Measurements from ENCODE around the gene ZNF155.
A peak's percentile ranks its signal among the peaks of the same experiment; 100 is the strongest.
"Not testable (repeated sequence)": the region's sequence is repeated elsewhere in the genome, so short reads cannot be mapped to it uniquely, and the experiment has no call there.

The ZNF155 gene

GRCh38 chr19:43983912-43984686 is at the start of gene ZNF155:
TSS of gene ZNF155 (plus strand) at chr19:43984188. CDS start at chr19:43988544, 4,356 bp downstream.
- DNase-seq, result peak; percentile 98

- DNase-seq, result peak; percentile 86
Measured at GRCh38 chr19:43934985-43935708, 48.8 kb upstream of the ZNF155 start, which contains the start of gene ZNF45. TSS of gene ZNF45 (minus strand) at chr19:43935282. CDS start at chr19:43922185, 13,097 bp downstream.

- no peak for DNase-seq
Measured at GRCh38 chr19:43936188-43936587, 47.8 kb upstream of the ZNF155 start.

- DNase-seq, result no peak
Measured at GRCh38 chr19:43939557-43940260, 44.3 kb upstream of the ZNF155 start.

- DNase-seq, result no peak
Measured at GRCh38 chr19:43940719-43941118, 43.3 kb upstream of the ZNF155 start.

- DNase-seq, result no peak
Measured at GRCh38 chr19:43941209-43941608, 42.8 kb upstream of the ZNF155 start.

GRCh38 chr19:43947412-43947811 is 36.6 kb upstream of the ZNF155 start:
- not testable (repeated sequence) for DNase-seq

- DNase-seq, result not testable (repeated sequence)
Measured at GRCh38 chr19:43949803-43950202, 34.2 kb upstream of the ZNF155 start.

GRCh38 chr19:43950834-43951645 is 32.9 kb upstream of the ZNF155 start, which contains the start of gene ZNF221:
TSS of gene ZNF221 (plus strand) at chr19:43951228. CDS start at chr19:43962727, 11,499 bp downstream.
- DNase-seq, result peak; percentile 96

- DNase-seq, result no peak
Measured at GRCh38 chr19:43956827-43957226, 27.2 kb upstream of the ZNF155 start.

GRCh38 chr19:43957891-43958290 is 26.1 kb upstream of the ZNF155 start:
- DNase-seq, result no peak

GRCh38 chr19:43960411-43960810 is 23.6 kb upstream of the ZNF155 start:
- no peak for DNase-seq

- DNase-seq, result no peak
Measured at GRCh38 chr19:43966079-43966694, 17.8 kb upstream of the ZNF155 start.

GRCh38 chr19:43976732-43977131 is 7.3 kb upstream of the ZNF155 start:
- no peak for DNase-seq

- DNase-seq, result no peak
Measured at GRCh38 chr19:43983544-43983911, 460 bp upstream of the ZNF155 start.

GRCh38 chr19:43984687-43985000 is 656 bp downstream of the ZNF155 start:
- no peak for DNase-seq

GRCh38 chr19:43997631-43998290 is 13.8 kb downstream of the ZNF155 start:
- DNase-seq, result no peak

GRCh38 chr19:44002212-44002565 is 18.2 kb downstream of the ZNF155 start:
- no peak for DNase-seq

- DNase-seq, result peak; percentile 98
Measured at GRCh38 chr19:44002566-44003460, 18.8 kb downstream of the ZNF155 start, which contains the start of gene ZNF230. TSS of gene ZNF230 (plus strand) at chr19:44002957. CDS start at chr19:44007079, 4,122 bp downstream.

- DNase-seq, result peak; percentile 38
Measured at GRCh38 chr19:44003461-44004009, 19.5 kb downstream of the ZNF155 start.
